BE2C (cell line): ENCODE data around the gene RNU2-1.

Experiments
- DNase-seq: peaks from one replicate; pipeline ENCODE4 v3.0.0-alpha.2; 2020
- H3K27me3 ChIP-seq: fragments of 250-450 bp; sonication (Bioruptor Pico); 2 replicates; pipeline ENCODE4 v1.5.1; 2020; ENCODE audit warnings: mild to moderate bottlenecking
- H3K36me3 ChIP-seq: fragments of 250-450 bp; sonication (Bioruptor Pico); 2 replicates; pipeline ENCODE4 v1.5.1; 2020; ENCODE audit warnings: mild to moderate bottlenecking
- H3K4me1 ChIP-seq: fragments of 250-450 bp; sonication (Bioruptor Pico); 2 replicates; pipeline ENCODE4 v1.5.1; 2020
- H3K4me3 ChIP-seq: 2 replicates; pipeline ENCODE4 v1.5.1; 2011; ENCODE audit warnings: low read depth, low read length
- H3K9me3 ChIP-seq: fragments of 250-450 bp; sonication (Bioruptor Pico); 2 replicates; pipeline ENCODE4 v1.5.1; 2020
- CTCF ChIP-seq: IDR thresholded peaks from 2 replicates; pipeline ENCODE4 v1.5.1; 2012; ENCODE audit warnings: mild to moderate bottlenecking, low read depth, low read length

Gene RNU2-1

GRCh38 chr17:43216762-43217613, 16.8 kb downstream of the RNU2-1 start:
- Histone ChIP-seq H3K4me3 (no peak overlapping the region), H3K36me3 (no peaks in the 10 kb centered on the region), H3K9me3 (no peaks in the 10 kb centered on the region), H3K27me3 (no peaks in the 10 kb centered on the region), H3K4me1 (peaks cover 3% of the 10 kb centered on the region; the same call in 1 of the 2 replicates)
- no peak for DNase-seq
- TF ChIP-seq CTCF, result no peak

DNA sequence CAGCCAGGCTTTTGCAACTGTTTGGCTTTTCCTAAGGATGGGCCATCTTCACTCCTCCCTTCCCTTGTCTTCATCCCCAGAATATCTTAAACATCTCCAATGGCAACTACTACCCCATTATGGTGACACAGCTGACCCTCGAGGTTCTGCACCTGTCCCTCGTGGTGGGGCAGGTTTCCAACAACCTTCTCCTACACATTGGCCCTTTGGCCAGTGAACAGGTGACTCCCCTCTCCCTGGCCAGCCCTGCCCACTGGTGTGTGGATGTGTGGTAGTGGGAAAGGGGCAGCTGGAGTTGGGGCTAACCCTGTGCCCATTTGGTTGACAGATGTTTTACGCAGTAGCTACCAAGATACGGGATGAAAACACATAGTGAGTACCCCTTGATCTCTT, 17.4 kb downstream of the RNU2-1 start:
- H3K4me1 ChIP-seq, result peaks cover 4% of the 10 kb centered on the region
- DNase-seq, result no peak
- H3K27me3 ChIP-seq, result no peaks in the 10 kb centered on the region
- TF ChIP-seq CTCF, result no peak
- no peak overlapping the region for H3K4me3 ChIP-seq
- H3K9me3 ChIP-seq, result no peaks in the 10 kb centered on the region
- H3K36me3 ChIP-seq, result no peaks in the 10 kb centered on the region

GRCh38 chr17:43215341-43215740, 18.4 kb downstream of the RNU2-1 start:
- Histone ChIP-seq H3K27me3 (no peaks in the 10 kb centered on the region), H3K4me3 (no peak overlapping the region), H3K9me3 (no peaks in the 10 kb centered on the region), H3K4me1 (peaks cover 4% of the 10 kb centered on the region), H3K36me3 (no peaks in the 10 kb centered on the region)
- no peak for TF ChIP-seq CTCF
- DNase-seq, result no peak

DNA sequence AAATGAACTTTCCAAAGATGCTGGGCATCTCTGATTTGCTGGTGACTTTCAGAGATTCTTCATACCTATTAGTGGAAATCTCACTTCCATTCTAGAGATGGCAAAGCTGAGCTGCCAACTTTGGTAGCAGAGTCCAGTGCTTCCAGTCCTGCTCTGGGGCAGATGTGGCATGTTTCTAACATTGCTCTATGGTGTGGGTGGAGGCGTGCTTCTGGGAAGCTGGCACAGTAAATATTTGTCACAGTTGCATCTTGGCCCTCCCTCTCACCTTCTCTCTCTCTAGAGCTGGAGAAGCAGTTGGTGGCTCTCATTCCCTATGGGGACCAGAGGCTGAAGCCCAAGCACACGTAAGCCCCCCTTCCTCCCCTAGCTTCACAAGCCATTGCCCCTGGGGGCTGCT, 20.2 kb downstream of the RNU2-1 start:
- DNase-seq, result no peak
- Histone ChIP-seq H3K4me3 (no peak overlapping the region), H3K27me3 (no peaks in the 10 kb centered on the region), H3K9me3 (no peaks in the 10 kb centered on the region), H3K4me1 (peaks cover 4% of the 10 kb centered on the region), H3K36me3 (no peaks in the 10 kb centered on the region)
- TF ChIP-seq CTCF, result no peak

- H3K9me3 ChIP-seq, result no peaks in the 10 kb centered on the region
- DNase-seq, result no peak
- TF ChIP-seq CTCF, result no peak
- no peaks in the 10 kb centered on the region for H3K27me3 ChIP-seq
- peaks cover 4% of the 10 kb centered on the region for H3K4me1 ChIP-seq
- H3K4me3 ChIP-seq, result peak overlapping the region; percentile 66; the same call in 1 of the 2 replicates
- H3K36me3 ChIP-seq, result no peaks in the 10 kb centered on the region
Measured at GRCh38 chr17:43212641-43213490, 20.9 kb downstream of the RNU2-1 start.
